ENCODE results near the gene CBX6.

GRCh38 chr22:38817196-38817595 lies 54.8 kb downstream of the CBX6 start:
- TF ChIP-seq CTCF (conservative IDR thresholded peaks at IDR 0.05) (no peak), EZH2 (IDR thresholded peaks at IDR 0.05; ENCODE audit: low read depth) (no peak)
